ENCODE results near the gene FAM107B. TPM values are rescaled to one million over a fixed set of nuclear protein-coding genes. Genes with fewer than 3 reads are reported as not detected.

FAM107B gene
- total and polyA plus RNA-seq, 10 of the 15 experiments (the other 5 are each of a cell fraction or from before 2014, with no cell fraction given): 22.9 to 162 (median 86.6) TPM

DNA sequence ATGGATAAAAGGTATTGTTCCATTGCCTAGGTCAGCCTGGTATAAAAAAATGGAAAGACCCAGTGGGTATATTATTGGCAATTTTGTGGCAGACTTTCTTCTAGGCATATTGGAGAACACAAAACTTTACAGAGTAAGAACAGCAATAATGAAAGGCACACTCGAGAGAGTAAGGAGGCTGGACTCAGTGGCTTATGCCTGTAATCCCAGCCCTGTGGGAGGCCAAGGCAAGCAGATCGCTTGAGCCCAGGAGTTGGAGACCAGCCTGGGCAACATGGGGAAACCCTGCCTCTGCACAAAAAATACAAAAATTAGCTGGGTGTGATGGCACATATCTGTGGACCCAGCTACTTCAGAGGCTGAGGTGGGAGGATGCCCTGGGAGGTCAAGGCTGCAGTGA is 158.2 kb downstream of the FAM107B start:
- Histone ChIP-seq H3K4me2 (ENCODE audit: control insufficient read depth, insufficient read depth) (no peak overlapping the region), H4K20me1 (ENCODE audit: control insufficient read depth, insufficient read depth) (no peaks in the 10 kb centered on the region), H3K27ac (ENCODE audit: control insufficient read depth, insufficient read depth) (no peak overlapping the region), H2AFZ (ENCODE audit: control insufficient read depth, low read depth, low read length) (no peak overlapping the region), H3K9me3 (replicated peaks; ENCODE audit: control insufficient read depth, insufficient read depth, low read length) (no peaks in the 10 kb centered on the region), H3K9ac (ENCODE audit: control insufficient read depth, insufficient read depth, low read length) (no peak overlapping the region), H3K79me2 (ENCODE audit: control insufficient read depth, insufficient read depth, low read length) (no peaks in the 10 kb centered on the region), H3K27me3 (replicated peaks in 1 of 2; ENCODE audit: control insufficient read depth in 2 of 2, insufficient read depth in 2 of 2, low read length in 1 of 2) (no peaks in the 10 kb centered on the region), H3K4me3 (no peak overlapping the region), H3K4me1 (ENCODE audit: control insufficient read depth, insufficient read depth, low read length) (no peaks in the 10 kb centered on the region), H3K36me3 (ENCODE audit: control insufficient read depth in 2 of 2, insufficient read depth in 2 of 2, low read length in 1 of 2) (no peaks in the 10 kb centered on the region)
- intact Hi-C loops (cut with micrococcal nuclease; ENCODE audit: unreplicated experiment): no loop called here
- ChIA-PET RAD21 (ENCODE audit: unreplicated experiment) (interaction anchor here (1.5 to 1.7 kb wide), 2 partner anchors 11 to 29 kb away, joined by 4 to 5 read pairs; no protein-coding TSS in a partner anchor), POLR2A (interaction anchor here (1.0 to 11.4 kb wide), 3 partner anchors 9 to 26 kb away, joined by 3 to 99 read pairs (median 4); no protein-coding TSS in a partner anchor), CTCF (interaction anchor here (1.0 to 1.7 kb wide), 4 partner anchors 9 to 206 kb away, joined by 3 to 4 read pairs (median 4); no protein-coding TSS in a partner anchor), SMC1A (ENCODE audit: uncharacterized antibody, unreplicated experiment) (interaction anchor here (1.1 to 6.6 kb wide), 10 partner anchors 9 to 202 kb away, joined by 3 to 38 read pairs (median 4); no protein-coding TSS in a partner anchor)
- in situ Hi-C loops (cut with MboI): no loop called here
- TF ChIP-seq IKZF2 (IDR thresholded peaks at IDR 0.05) (no peak), ASH2L (IDR thresholded peaks at IDR 0.05; ENCODE audit: borderline replicate concordance, low read depth) (no peak), CHD4 (IDR thresholded peaks at IDR 0.05) (no peak), SUPT20H (IDR thresholded peaks at IDR 0.05; ENCODE audit: borderline replicate concordance, control insufficient read depth, low read depth, low read length) (no peak), SMARCA5 (IDR thresholded peaks at IDR 0.05) (no peak), STAT3 (IDR thresholded peaks at IDR 0.05; ENCODE audit: low read depth, low read length) (no peak), MYB (IDR thresholded peaks at IDR 0.05; ENCODE audit: borderline replicate concordance, low read depth, low read length) (no peak), RELA (IDR thresholded peaks at IDR 0.05; ENCODE audit: borderline replicate concordance, partially characterized antibody) (no peak)
- FAIRE-seq (no peak), DNase-seq (ENCODE audit: low read depth, low spot score) (no peak), ATAC-seq (no peak)
- WGBS (ENCODE audit: insufficient coverage, insufficient replicate concordance, low lambda C conversion rate, missing lambda C conversion rate): 53% methylated on average over 2 of the region's 2 CpGs
- no TSS peak for BruUV-seq (replicated peaks)

DNA sequence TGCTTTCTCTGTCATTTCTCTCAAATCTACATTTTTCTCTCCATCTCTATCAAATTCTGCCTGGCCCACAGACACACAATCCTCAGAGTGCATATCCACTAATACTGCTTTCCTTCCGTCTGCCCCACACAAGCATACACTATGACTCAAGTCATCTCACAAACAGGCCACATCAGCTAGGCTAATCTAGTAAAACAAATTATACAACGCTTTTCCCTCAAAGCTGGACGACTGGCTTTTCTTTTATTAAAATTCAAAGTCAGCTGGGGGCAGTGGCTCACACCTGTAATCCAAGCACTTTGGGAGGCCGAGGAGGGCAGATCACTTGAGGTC is 161.1 kb downstream of the FAM107B start:
- no peak overlapping the region for H3K9ac ChIP-seq (ENCODE audit: control insufficient read depth, insufficient read depth, low read length)
- CTCF ChIA-PET: interaction anchor here (1.0 to 2.1 kb wide), 3 partner anchors 11 to 32 kb away, joined by 3 to 11 read pairs (median 5); no protein-coding TSS in a partner anchor
- WGBS (ENCODE audit: insufficient coverage, insufficient replicate concordance, low lambda C conversion rate, missing lambda C conversion rate): 71% methylated on average over 4 of the region's 4 CpGs
- H2AFZ ChIP-seq (ENCODE audit: control insufficient read depth, low read depth, low read length): no peak overlapping the region
- H3K27ac ChIP-seq (ENCODE audit: control insufficient read depth, insufficient read depth): no peak overlapping the region
- intact Hi-C loops (cut with micrococcal nuclease; ENCODE audit: unreplicated experiment) (no loop called here), in situ Hi-C loops (cut with MboI) (no loop called here)
- no peaks in the 10 kb centered on the region for H3K79me2 ChIP-seq (ENCODE audit: control insufficient read depth, insufficient read depth, low read length)
- H3K36me3 ChIP-seq (ENCODE audit: control insufficient read depth in 2 of 2, insufficient read depth in 2 of 2, low read length in 1 of 2): no peaks in the 10 kb centered on the region
- H3K4me3 ChIP-seq: no peak overlapping the region
- no peaks in the 10 kb centered on the region for H3K9me3 ChIP-seq (replicated peaks; ENCODE audit: control insufficient read depth, insufficient read depth, low read length)
- SMC1A ChIA-PET (ENCODE audit: uncharacterized antibody, unreplicated experiment): interaction anchor here (0.8 to 6.6 kb wide), 11 partner anchors 12 to 138 kb away, joined by 3 to 45 read pairs (median 4); no protein-coding TSS in a partner anchor
- no peak overlapping the region for H3K4me2 ChIP-seq (ENCODE audit: control insufficient read depth, insufficient read depth)
- BruUV-seq (replicated peaks): no TSS peak
- ATAC-seq: no peak
- no peak for FAIRE-seq
- H3K4me1 ChIP-seq (ENCODE audit: control insufficient read depth, insufficient read depth, low read length): peaks cover 6% of the 10 kb centered on the region
- POLR2A ChIA-PET: interaction anchor here (0.6 to 11.4 kb wide), 3 partner anchors 12 to 405 kb away, joined by 3 to 99 read pairs (median 4); no protein-coding TSS in a partner anchor
- no peaks in the 10 kb centered on the region for H4K20me1 ChIP-seq (ENCODE audit: control insufficient read depth, insufficient read depth)
- no peak for DNase-seq (ENCODE audit: low read depth, low spot score)
- RAD21 ChIA-PET (ENCODE audit: unreplicated experiment): interaction anchor here (0.8 to 2.5 kb wide), 2 partner anchors 10 to 35 kb away, joined by 3 to 12 read pairs; no protein-coding TSS in a partner anchor
- H3K27me3 ChIP-seq (replicated peaks in 1 of 2; ENCODE audit: control insufficient read depth in 2 of 2, insufficient read depth in 2 of 2, low read length in 1 of 2): no peaks in the 10 kb centered on the region
- TF ChIP-seq, protein P1, sequence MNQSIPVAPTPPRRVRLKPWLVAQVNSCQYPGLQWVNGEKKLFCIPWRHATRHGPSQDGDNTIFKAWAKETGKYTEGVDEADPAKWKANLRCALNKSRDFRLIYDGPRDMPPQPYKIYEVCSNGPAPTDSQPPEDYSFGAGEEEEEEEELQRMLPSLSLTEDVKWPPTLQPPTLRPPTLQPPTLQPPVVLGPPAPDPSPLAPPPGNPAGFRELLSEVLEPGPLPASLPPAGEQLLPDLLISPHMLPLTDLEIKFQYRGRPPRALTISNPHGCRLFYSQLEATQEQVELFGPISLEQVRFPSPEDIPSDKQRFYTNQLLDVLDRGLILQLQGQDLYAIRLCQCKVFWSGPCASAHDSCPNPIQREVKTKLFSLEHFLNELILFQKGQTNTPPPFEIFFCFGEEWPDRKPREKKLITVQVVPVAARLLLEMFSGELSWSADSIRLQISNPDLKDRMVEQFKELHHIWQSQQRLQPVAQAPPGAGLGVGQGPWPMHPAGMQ (IDR thresholded peaks at IDR 0.05; ENCODE audit: borderline replicate concordance): no peak
- no peak for TF ChIP-seq SREBF2 (IDR thresholded peaks at IDR 0.05; ENCODE audit: low read length)
- TF ChIP-seq, protein P2, sequence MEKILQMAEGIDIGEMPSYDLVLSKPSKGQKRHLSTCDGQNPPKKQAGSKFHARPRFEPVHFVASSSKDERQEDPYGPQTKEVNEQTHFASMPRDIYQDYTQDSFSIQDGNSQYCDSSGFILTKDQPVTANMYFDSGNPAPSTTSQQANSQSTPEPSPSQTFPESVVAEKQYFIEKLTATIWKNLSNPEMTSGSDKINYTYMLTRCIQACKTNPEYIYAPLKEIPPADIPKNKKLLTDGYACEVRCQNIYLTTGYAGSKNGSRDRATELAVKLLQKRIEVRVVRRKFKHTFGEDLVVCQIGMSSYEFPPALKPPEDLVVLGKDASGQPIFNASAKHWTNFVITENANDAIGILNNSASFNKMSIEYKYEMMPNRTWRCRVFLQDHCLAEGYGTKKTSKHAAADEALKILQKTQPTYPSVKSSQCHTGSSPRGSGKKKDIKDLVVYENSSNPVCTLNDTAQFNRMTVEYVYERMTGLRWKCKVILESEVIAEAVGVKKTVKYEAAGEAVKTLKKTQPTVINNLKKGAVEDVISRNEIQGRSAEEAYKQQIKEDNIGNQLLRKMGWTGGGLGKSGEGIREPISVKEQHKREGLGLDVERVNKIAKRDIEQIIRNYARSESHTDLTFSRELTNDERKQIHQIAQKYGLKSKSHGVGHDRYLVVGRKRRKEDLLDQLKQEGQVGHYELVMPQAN (conservative IDR thresholded peaks at IDR 0.05): no peak
- no peak for TF ChIP-seq RAD21 (IDR thresholded peaks at IDR 0.05; ENCODE audit: insufficient read depth, low read depth, low read length)
- no peak for TF ChIP-seq MEF2A (IDR thresholded peaks at IDR 0.05; ENCODE audit: insufficient read depth, low read depth, low read length)
- TF ChIP-seq NR2C2 (IDR thresholded peaks at IDR 0.05; ENCODE audit: borderline replicate concordance, control insufficient read depth, insufficient read length, low read depth): no peak
- no peak for TF ChIP-seq TCF12 (IDR thresholded peaks at IDR 0.05; ENCODE audit: low read depth, low read length)

All from GM12878 (cell line).